Measurements from ENCODE around the gene LFNG. TPM values are rescaled to one million over a fixed set of nuclear protein-coding genes. Genes with fewer than 3 reads are reported as not detected.
A peak's percentile ranks its signal among the peaks of the same experiment; 100 is the strongest.

Gene LFNG
- total and polyA plus RNA-seq, 3 experiments from 2014 or later, result 2.0 to 30.8 (median 28.0) TPM

- ChIA-PET CTCF (interaction anchor here (1.4 kb wide), 1 partner anchor 43 kb away, joined by 6 read pairs; no protein-coding TSS in a partner anchor), POLR2A (interaction anchor here (0.5 to 2.4 kb wide), 2 partner anchors 9 to 41 kb away, joined by 3 to 25 read pairs; no protein-coding TSS in a partner anchor)
- no peaks in the 10 kb centered on the region for H3K27me3 Mint-ChIP-seq
- no peaks in the 10 kb centered on the region for H3K9me3 Mint-ChIP-seq
- peak overlapping the region; percentile 85 to 98 (median 96) for H3K27ac Mint-ChIP-seq
- H3K27ac ChIP-seq (ENCODE audit: low read depth, low read length), result peak overlapping the region; percentile 38
- H3K36me3 Mint-ChIP-seq, result no peaks in the 10 kb centered on the region
- no peaks in the 10 kb centered on the region for H3K27me3 ChIP-seq (ENCODE audit: insufficient read depth, low read length, poor library complexity, severe bottlenecking)
- peaks cover 46 to 65% (median 46%) of the 10 kb centered on the region in 3 donors for H3K4me1 Mint-ChIP-seq
- no peaks in the 10 kb centered on the region for H3K36me3 ChIP-seq (ENCODE audit: insufficient read depth, low read length)
- H3K9me3 ChIP-seq (ENCODE audit: low read length), result no peaks in the 10 kb centered on the region
- H3K4me3 Mint-ChIP-seq, result peak overlapping the region; percentile 64 to 87 (median 79)
- no peak for DNase-seq
- H3K4me1 ChIP-seq (ENCODE audit: insufficient read depth, low read length), result peaks cover 69% of the 10 kb centered on the region
- H3K4me3 ChIP-seq (ENCODE audit: low read length), result peak overlapping the region; percentile 66
Observed at GRCh38 chr7:2512179-2512661, 7.4 kb upstream of the LFNG start.

DNA sequence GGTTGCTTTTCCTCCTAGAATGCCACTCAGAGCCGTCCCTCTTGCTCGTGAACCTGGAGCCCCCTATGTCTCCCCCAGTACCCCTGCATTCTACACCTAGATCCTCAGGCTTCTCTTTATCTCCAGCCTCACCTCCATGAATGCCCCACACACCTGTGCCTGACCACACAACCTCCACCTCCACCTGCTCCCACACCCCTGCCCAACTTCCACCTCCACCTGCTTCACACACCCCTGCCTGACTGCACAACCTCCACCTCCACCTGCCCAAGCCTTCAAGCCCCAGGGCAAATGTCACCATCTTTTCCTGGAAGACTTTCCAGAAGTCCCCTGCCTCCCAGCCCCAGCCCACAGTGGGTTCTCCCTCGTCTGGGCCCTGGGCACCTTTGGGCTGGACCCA, 6.9 kb upstream of the LFNG start:
- H3K4me1 Mint-ChIP-seq, result peaks cover 45 to 70% (median 46%) of the 10 kb centered on the region in 3 donors
- ChIA-PET CTCF (no interaction called here), POLR2A (interaction anchor here (0.5 kb wide), 1 partner anchor 41 kb away, joined by 3 read pairs; no protein-coding TSS in a partner anchor)
- no peaks in the 10 kb centered on the region for H3K9me3 Mint-ChIP-seq
- no peaks in the 10 kb centered on the region for H3K27me3 Mint-ChIP-seq
- no peaks in the 10 kb centered on the region for H3K9me3 ChIP-seq (ENCODE audit: low read length)
- H3K4me3 Mint-ChIP-seq, result peak overlapping the region; percentile 43 to 85 (median 79)
- no peak for DNase-seq
- H3K27ac Mint-ChIP-seq, result peak overlapping the region; percentile 85 to 98 (median 96)
- no peak overlapping the region for H3K27ac ChIP-seq (ENCODE audit: low read depth, low read length)
- no peaks in the 10 kb centered on the region for H3K36me3 Mint-ChIP-seq
- H3K27me3 ChIP-seq (ENCODE audit: insufficient read depth, low read length, poor library complexity, severe bottlenecking), result no peaks in the 10 kb centered on the region
- H3K4me3 ChIP-seq (ENCODE audit: low read length), result peak overlapping the region; percentile 1
- H3K36me3 ChIP-seq (ENCODE audit: insufficient read depth, low read length), result no peaks in the 10 kb centered on the region
- peaks cover 64% of the 10 kb centered on the region for H3K4me1 ChIP-seq (ENCODE audit: insufficient read depth, low read length)

GRCh38 chr7:2513702-2514101, 5.9 kb upstream of the LFNG start:
- Mint-ChIP-seq H3K9me3 (no peaks in the 10 kb centered on the region), H3K27me3 (no peaks in the 10 kb centered on the region), H3K4me3 (no peak overlapping the region), H3K27ac (peak overlapping the region in 3 of 8 donors; percentile 85 to 98 (median 89)), H3K4me1 (peaks cover 39 to 68% (median 43%) of the 10 kb centered on the region in 3 donors), H3K36me3 (no peaks in the 10 kb centered on the region)
- DNase-seq, result no peak
- no peak overlapping the region for H3K4me3 ChIP-seq (ENCODE audit: low read length)
- no peaks in the 10 kb centered on the region for H3K36me3 ChIP-seq (ENCODE audit: insufficient read depth, low read length)
- ChIA-PET CTCF (no interaction called here), POLR2A (no interaction called here)
- H3K27me3 ChIP-seq (ENCODE audit: insufficient read depth, low read length, poor library complexity, severe bottlenecking), result no peaks in the 10 kb centered on the region
- H3K27ac ChIP-seq (ENCODE audit: low read depth, low read length), result no peak overlapping the region
- no peaks in the 10 kb centered on the region for H3K9me3 ChIP-seq (ENCODE audit: low read length)
- peaks cover 61% of the 10 kb centered on the region for H3K4me1 ChIP-seq (ENCODE audit: insufficient read depth, low read length)

DNA sequence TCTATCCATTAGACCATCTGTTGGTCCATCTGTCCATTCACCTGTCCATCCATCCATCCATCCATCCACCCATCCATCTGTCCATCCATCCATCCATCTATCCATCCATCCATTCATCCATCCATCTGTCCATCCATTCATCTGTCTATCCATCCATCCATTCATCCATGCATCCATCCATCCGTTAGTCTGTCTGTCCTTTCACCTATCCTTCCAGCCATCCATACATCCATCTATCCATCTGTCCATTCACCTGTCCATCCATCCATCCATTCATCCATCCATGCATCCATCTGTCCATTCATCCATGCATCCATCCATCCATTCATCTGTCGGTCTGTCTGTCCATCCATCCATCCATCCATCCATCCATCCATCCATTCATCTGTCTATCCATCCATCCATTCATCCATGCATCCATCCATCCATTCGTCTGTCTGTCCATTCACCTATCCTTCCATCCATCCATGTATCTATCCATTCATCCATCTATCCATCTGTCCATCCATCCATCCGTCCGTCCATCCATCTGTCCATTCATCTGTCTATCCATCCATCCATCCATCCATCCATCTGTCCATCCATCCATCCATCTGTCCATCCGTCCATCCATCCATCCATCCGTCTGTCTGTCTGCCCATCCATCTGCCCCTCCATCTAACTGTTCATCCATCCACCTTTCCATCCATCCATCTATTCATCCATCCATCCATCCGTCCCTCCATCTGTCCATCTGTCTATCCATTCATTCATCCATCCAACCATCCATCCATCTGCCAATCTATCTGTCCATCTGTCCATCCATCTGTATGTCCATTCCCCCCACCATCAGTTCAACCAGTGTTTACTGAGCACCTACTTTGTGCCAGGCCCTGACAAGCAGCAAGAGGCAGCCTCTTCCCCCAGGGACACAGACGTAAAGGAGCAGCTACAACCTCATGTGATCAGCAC, 4.8 kb upstream of the LFNG start:
- ChIA-PET CTCF (no interaction called here), POLR2A (no interaction called here)
- H3K4me1 Mint-ChIP-seq, result peaks cover 30 to 61% (median 34%) of the 10 kb centered on the region in 3 donors
- H3K36me3 Mint-ChIP-seq, result no peaks in the 10 kb centered on the region
- H3K27ac ChIP-seq (ENCODE audit: low read depth, low read length), result no peak overlapping the region
- no peak for DNase-seq
- no peaks in the 10 kb centered on the region for H3K9me3 Mint-ChIP-seq
- H3K4me3 ChIP-seq (ENCODE audit: low read length), result no peak overlapping the region
- H3K36me3 ChIP-seq (ENCODE audit: insufficient read depth, low read length), result no peaks in the 10 kb centered on the region
- no peak overlapping the region for H3K27ac Mint-ChIP-seq
- no peak overlapping the region for H3K4me3 Mint-ChIP-seq
- H3K27me3 Mint-ChIP-seq, result no peaks in the 10 kb centered on the region
- no peaks in the 10 kb centered on the region for H3K27me3 ChIP-seq (ENCODE audit: insufficient read depth, low read length, poor library complexity, severe bottlenecking)
- H3K4me1 ChIP-seq (ENCODE audit: insufficient read depth, low read length), result peaks cover 54% of the 10 kb centered on the region
- H3K9me3 ChIP-seq (ENCODE audit: low read length), result no peaks in the 10 kb centered on the region

DNA sequence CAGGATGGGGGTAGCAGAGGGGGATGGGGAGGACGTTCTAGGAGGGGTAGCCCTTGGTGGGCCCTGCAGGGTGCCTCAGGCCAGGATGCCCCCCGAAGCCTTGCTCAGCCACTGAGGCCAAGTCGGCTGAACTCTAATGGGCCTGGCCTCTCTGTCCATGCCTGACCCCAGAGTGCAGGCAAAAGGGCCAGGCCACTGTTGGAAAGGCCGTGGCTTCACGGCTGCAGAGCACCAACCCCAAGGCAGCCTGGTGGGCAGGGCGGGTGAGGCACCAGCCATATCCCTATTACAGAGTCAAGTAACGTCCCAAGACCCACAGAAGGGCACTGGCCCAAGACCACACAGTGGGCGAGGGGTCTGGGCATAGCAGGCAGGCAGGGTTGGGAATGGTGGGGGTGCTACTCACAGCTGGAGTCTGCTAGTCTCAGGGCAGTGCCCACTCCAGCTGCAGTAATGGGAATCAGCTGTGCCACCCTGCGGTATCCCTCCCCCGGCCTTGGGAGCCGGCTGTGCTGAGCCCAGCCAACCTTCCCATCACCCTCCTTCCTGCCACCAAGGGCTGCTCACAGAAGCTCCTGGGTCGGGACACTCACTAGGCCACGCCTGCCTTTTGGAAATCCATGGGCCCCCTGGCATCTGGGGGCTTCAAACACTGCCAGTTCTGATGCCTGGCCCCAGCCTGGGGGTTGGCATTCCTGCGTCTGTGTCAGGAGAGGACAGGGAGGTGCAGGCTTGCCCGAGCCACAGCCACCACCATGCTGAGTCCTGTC, 4.0 kb upstream of the LFNG start:
- peaks cover 46% of the 10 kb centered on the region for H3K4me1 ChIP-seq (ENCODE audit: insufficient read depth, low read length)

DNA sequence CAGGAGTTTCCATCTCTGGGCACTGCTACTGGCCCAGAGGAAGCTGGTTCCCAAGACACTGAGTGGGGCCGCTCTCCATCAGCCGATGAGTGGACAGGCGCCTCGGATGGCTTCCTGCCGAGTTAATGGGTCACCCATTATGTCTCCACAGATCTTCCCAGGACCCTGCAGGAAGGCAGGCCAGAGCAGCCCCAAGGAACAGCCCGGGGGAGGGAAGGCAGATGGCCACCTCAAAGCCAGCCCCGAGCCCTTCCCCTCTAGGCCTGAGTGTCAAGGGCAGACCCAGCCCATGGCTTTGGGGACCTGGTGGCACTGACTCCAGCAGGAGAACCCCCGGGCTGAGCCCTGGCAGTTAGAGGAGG, 3.4 kb upstream of the LFNG start:
- H3K27ac Mint-ChIP-seq, result peak overlapping the region in 2 of 8 donors; percentile 6 to 48
- DNase-seq, result no peak
- peaks cover 0 to 9% (median 0%) of the 10 kb centered on the region in 3 donors for H3K36me3 Mint-ChIP-seq
- no peaks in the 10 kb centered on the region for H3K36me3 ChIP-seq (ENCODE audit: insufficient read depth, low read length)
- H3K4me3 Mint-ChIP-seq, result no peak overlapping the region
- H3K27me3 ChIP-seq (ENCODE audit: insufficient read depth, low read length, poor library complexity, severe bottlenecking), result no peaks in the 10 kb centered on the region
- H3K4me3 ChIP-seq (ENCODE audit: low read length), result no peak overlapping the region
- ChIA-PET CTCF (no interaction called here), POLR2A (no interaction called here)
- no peaks in the 10 kb centered on the region for H3K9me3 ChIP-seq (ENCODE audit: low read length)
- H3K27me3 Mint-ChIP-seq, result no peaks in the 10 kb centered on the region
- peaks cover 40% of the 10 kb centered on the region for H3K4me1 ChIP-seq (ENCODE audit: insufficient read depth, low read length)
- no peak overlapping the region for H3K27ac ChIP-seq (ENCODE audit: low read depth, low read length)
- no peaks in the 10 kb centered on the region for H3K9me3 Mint-ChIP-seq
- H3K4me1 Mint-ChIP-seq, result peaks cover 22 to 52% (median 29%) of the 10 kb centered on the region in 3 donors

More for the DNA sequence above, 4.0 kb upstream of the LFNG start:
- H3K36me3 ChIP-seq (ENCODE audit: insufficient read depth, low read length), result no peaks in the 10 kb centered on the region
- H3K27ac ChIP-seq (ENCODE audit: low read depth, low read length), result no peak overlapping the region
- Mint-ChIP-seq H3K4me1 (peaks cover 24 to 54% (median 29%) of the 10 kb centered on the region in 3 donors), H3K27me3 (no peaks in the 10 kb centered on the region), H3K27ac (peak overlapping the region in 1 of 8 donors; percentile 6), H3K36me3 (peaks cover 0 to 6% (median 0%) of the 10 kb centered on the region in 3 donors), H3K9me3 (no peaks in the 10 kb centered on the region), H3K4me3 (peak overlapping the region in 1 of 7 donors; percentile 61)
- H3K4me3 ChIP-seq (ENCODE audit: low read length), result no peak overlapping the region
- no peaks in the 10 kb centered on the region for H3K27me3 ChIP-seq (ENCODE audit: insufficient read depth, low read length, poor library complexity, severe bottlenecking)
- ChIA-PET CTCF (no interaction called here), POLR2A (no interaction called here)
- no peaks in the 10 kb centered on the region for H3K9me3 ChIP-seq (ENCODE audit: low read length)
- no peak for DNase-seq

DNA sequence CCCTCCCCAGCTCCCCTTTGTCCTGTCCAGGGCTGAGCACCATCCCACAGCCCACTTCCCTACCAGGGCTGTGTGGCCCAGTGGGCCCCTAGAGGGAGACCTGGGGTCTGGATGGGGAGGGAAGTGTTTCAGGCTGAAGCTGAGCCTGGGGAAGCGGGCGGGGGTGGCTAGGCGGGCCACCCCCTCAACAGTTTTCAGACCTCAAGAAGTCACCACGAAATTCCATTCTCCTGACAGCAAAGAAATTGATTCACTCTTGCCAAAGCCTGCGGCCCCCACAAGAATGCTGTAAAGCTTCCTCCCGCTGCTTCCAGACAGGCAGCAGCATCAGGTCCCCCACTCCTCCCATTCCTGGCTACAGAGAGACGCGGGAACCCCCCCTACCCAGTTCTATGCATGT, 2.5 kb upstream of the LFNG start:
- no peaks in the 10 kb centered on the region for H3K36me3 ChIP-seq (ENCODE audit: insufficient read depth, low read length)
- no peak overlapping the region for H3K27ac ChIP-seq (ENCODE audit: low read depth, low read length)
- H3K36me3 Mint-ChIP-seq, result peaks cover 0 to 14% (median 0%) of the 10 kb centered on the region in 3 donors
- no peaks in the 10 kb centered on the region for H3K9me3 ChIP-seq (ENCODE audit: low read length)
- CTCF ChIA-PET, result no interaction called here
- peak overlapping the region in 3 of 8 donors; percentile 17 to 87 (median 23) for H3K27ac Mint-ChIP-seq
- peaks cover 37% of the 10 kb centered on the region for H3K4me1 ChIP-seq (ENCODE audit: insufficient read depth, low read length)
- POLR2A ChIA-PET, result no interaction called here
- H3K9me3 Mint-ChIP-seq, result no peaks in the 10 kb centered on the region
- H3K27me3 Mint-ChIP-seq, result peaks cover 0 to under 1% of the 10 kb centered on the region in 2 donors
- H3K4me3 ChIP-seq (ENCODE audit: low read length), result no peak overlapping the region
- peak overlapping the region in 2 of 7 donors; percentile 83 to 91 for H3K4me3 Mint-ChIP-seq
- DNase-seq, result no peak
- no peaks in the 10 kb centered on the region for H3K27me3 ChIP-seq (ENCODE audit: insufficient read depth, low read length, poor library complexity, severe bottlenecking)
- peaks cover 24 to 49% (median 28%) of the 10 kb centered on the region in 3 donors for H3K4me1 Mint-ChIP-seq

Data from CD8-positive, alpha-beta memory T cell (primary cell).